ENCODE results near the gene KAZN. TPM values are rescaled to one million over a fixed set of nuclear protein-coding genes. Genes with fewer than 3 reads are reported as not detected.

Gene KAZN
- total and polyA plus RNA-seq, 2 donors = 7.2 to 8.4 TPM

GRCh38 chr1:14877224-14877623 lies 278.7 kb downstream of the KAZN start:
- no peaks in the 10 kb centered on the region for H3K4me1 ChIP-seq (ENCODE audit: insufficient read depth)
- DNase-seq (ENCODE audit: extremely low spot score) = no peak
- no peak overlapping the region for H3K27ac ChIP-seq (ENCODE audit: low read depth)
- no peak overlapping the region for H3K4me3 ChIP-seq (ENCODE audit: low read depth, low read length)
- no peaks in the 10 kb centered on the region for H3K36me3 ChIP-seq (ENCODE audit: insufficient read depth)
- WGBS = 97% methylated on average over 3 of the region's 3 CpGs

GRCh38 chr1:14878124-14878523 lies 279.6 kb downstream of the KAZN start:
- no peak overlapping the region for H3K4me3 ChIP-seq (ENCODE audit: low read depth, low read length)
- DNase-seq (ENCODE audit: extremely low spot score) = no peak

GRCh38 chr1:14878951-14879350 lies 280.5 kb downstream of the KAZN start:
- H3K36me3 ChIP-seq (ENCODE audit: insufficient read depth) = no peaks in the 10 kb centered on the region
- 76% methylated on average over 6 of the region's 6 CpGs for WGBS
- no peak for DNase-seq (ENCODE audit: extremely low spot score)
- H3K27ac ChIP-seq (ENCODE audit: low read depth) = no peak overlapping the region
- H3K4me1 ChIP-seq (ENCODE audit: insufficient read depth) = no peaks in the 10 kb centered on the region
- H3K4me3 ChIP-seq (ENCODE audit: low read depth, low read length) = no peak overlapping the region

More at GRCh38 chr1:14878124-14878523, 279.6 kb downstream of the KAZN start:
- Histone ChIP-seq H3K27ac (ENCODE audit: low read depth) (no peak overlapping the region), H3K36me3 (ENCODE audit: insufficient read depth) (no peaks in the 10 kb centered on the region), H3K4me1 (ENCODE audit: insufficient read depth) (no peaks in the 10 kb centered on the region)

- Histone ChIP-seq H3K4me3 (ENCODE audit: low read depth, low read length) (no peak overlapping the region), H3K4me1 (ENCODE audit: insufficient read depth) (no peaks in the 10 kb centered on the region), H3K27ac (ENCODE audit: low read depth) (no peak overlapping the region), H3K36me3 (ENCODE audit: insufficient read depth) (no peaks in the 10 kb centered on the region)
- WGBS = 70% methylated on average over 7 of the region's 7 CpGs
- no peak for DNase-seq (ENCODE audit: extremely low spot score)
Observed at GRCh38 chr1:14880456-14881316, 282.2 kb downstream of the KAZN start.

- no peak overlapping the region for H3K27ac ChIP-seq (ENCODE audit: low read depth)
Observed at GRCh38 chr1:14881775-14882672, 283.5 kb downstream of the KAZN start.

GRCh38 chr1:14884614-14885175 lies 286.2 kb downstream of the KAZN start:
- no peaks in the 10 kb centered on the region for H3K4me1 ChIP-seq (ENCODE audit: insufficient read depth)
- DNase-seq (ENCODE audit: extremely low spot score) = no peak
- no peak overlapping the region for H3K27ac ChIP-seq (ENCODE audit: low read depth)
- WGBS = 71% methylated on average over 15 of the region's 15 CpGs
- H3K4me3 ChIP-seq (ENCODE audit: low read depth, low read length) = no peak overlapping the region
- no peaks in the 10 kb centered on the region for H3K36me3 ChIP-seq (ENCODE audit: insufficient read depth)

More at GRCh38 chr1:14881775-14882672, 283.5 kb downstream of the KAZN start:
- Histone ChIP-seq H3K4me3 (ENCODE audit: low read depth, low read length) (no peak overlapping the region), H3K36me3 (ENCODE audit: insufficient read depth) (no peaks in the 10 kb centered on the region), H3K4me1 (ENCODE audit: insufficient read depth) (no peaks in the 10 kb centered on the region)
- DNase-seq (ENCODE audit: extremely low spot score) = no peak
- 66% methylated on average over 9 of the region's 9 CpGs for WGBS

GRCh38 chr1:14887044-14887566 lies 288.6 kb downstream of the KAZN start:
- WGBS = 84% methylated on average over 5 of the region's 5 CpGs
- Histone ChIP-seq H3K36me3 (ENCODE audit: insufficient read depth) (no peaks in the 10 kb centered on the region), H3K4me3 (ENCODE audit: low read depth, low read length) (no peak overlapping the region), H3K27ac (ENCODE audit: low read depth) (no peak overlapping the region), H3K4me1 (ENCODE audit: insufficient read depth) (no peaks in the 10 kb centered on the region)
- DNase-seq (ENCODE audit: extremely low spot score) = no peak

- Histone ChIP-seq H3K36me3 (ENCODE audit: insufficient read depth) (no peaks in the 10 kb centered on the region), H3K27ac (ENCODE audit: low read depth) (no peak overlapping the region), H3K4me1 (ENCODE audit: insufficient read depth) (no peaks in the 10 kb centered on the region), H3K4me3 (ENCODE audit: low read depth, low read length) (no peak overlapping the region)
- WGBS = 76% methylated on average over 13 of the region's 13 CpGs
- DNase-seq (ENCODE audit: extremely low spot score) = no peak
Observed at GRCh38 chr1:14887764-14888350, 289.4 kb downstream of the KAZN start.

- H3K27ac ChIP-seq (ENCODE audit: low read depth) = no peak overlapping the region
- H3K36me3 ChIP-seq (ENCODE audit: insufficient read depth) = no peaks in the 10 kb centered on the region
- no peak overlapping the region for H3K4me3 ChIP-seq (ENCODE audit: low read depth, low read length)
- WGBS = 88% methylated on average over 10 of the region's 10 CpGs
- DNase-seq (ENCODE audit: extremely low spot score) = no peak
- H3K4me1 ChIP-seq (ENCODE audit: insufficient read depth) = no peaks in the 10 kb centered on the region
Observed at GRCh38 chr1:14888374-14888773, 289.9 kb downstream of the KAZN start.

GRCh38 chr1:14889825-14890440 lies 291.4 kb downstream of the KAZN start:
- H3K4me1 ChIP-seq (ENCODE audit: insufficient read depth) = no peaks in the 10 kb centered on the region
- no peak overlapping the region for H3K4me3 ChIP-seq (ENCODE audit: low read depth, low read length)
- DNase-seq (ENCODE audit: extremely low spot score) = no peak
- WGBS = 73% methylated on average over 13 of the region's 13 CpGs
- H3K36me3 ChIP-seq (ENCODE audit: insufficient read depth) = no peaks in the 10 kb centered on the region
- no peak overlapping the region for H3K27ac ChIP-seq (ENCODE audit: low read depth)

GRCh38 chr1:14891991-14892390 lies 293.5 kb downstream of the KAZN start:
- Histone ChIP-seq H3K4me3 (ENCODE audit: low read depth, low read length) (no peak overlapping the region), H3K4me1 (ENCODE audit: insufficient read depth) (no peaks in the 10 kb centered on the region), H3K36me3 (ENCODE audit: insufficient read depth) (no peaks in the 10 kb centered on the region), H3K27ac (ENCODE audit: low read depth) (no peak overlapping the region)
- 90% methylated on average over 4 of the region's 4 CpGs for WGBS
- DNase-seq (ENCODE audit: extremely low spot score) = no peak

- H3K4me1 ChIP-seq (ENCODE audit: insufficient read depth) = no peaks in the 10 kb centered on the region
- WGBS = 67% methylated on average over 11 of the region's 11 CpGs
- H3K36me3 ChIP-seq (ENCODE audit: insufficient read depth) = no peaks in the 10 kb centered on the region
- no peak overlapping the region for H3K4me3 ChIP-seq (ENCODE audit: low read depth, low read length)
- DNase-seq (ENCODE audit: extremely low spot score) = no peak
- no peak overlapping the region for H3K27ac ChIP-seq (ENCODE audit: low read depth)
Observed at GRCh38 chr1:14894811-14895560, 296.5 kb downstream of the KAZN start.
